AG10803 (cell line): Measurements from ENCODE around the gene COL4A1.
A peak's percentile ranks its signal among the peaks of the same experiment; 100 is the strongest.

Experiments
- DNase-seq: peaks from one replicate; pipeline ENCODE4 v3.0.0; 2010; ENCODE audit warnings: low read depth
- H3K4me3 ChIP-seq: 2 replicates; pipeline ENCODE4 v1.5.1; 2011; ENCODE audit warnings: mild to moderate bottlenecking, low read length, control low read depth
- TF ChIP-seq, protein P1 (sequence below): conservative IDR thresholded peaks from 2 replicates; pipeline ENCODE4 v1.5.1; 2011; ENCODE audit warnings: mild to moderate bottlenecking, low read length, control low read depth, inconsistent platforms

COL4A1 gene

GRCh38 chr13:110225609-110226574 lies 81.1 kb downstream of the COL4A1 start:
- H3K4me3 ChIP-seq = no peak overlapping the region
- TF ChIP-seq, protein P1, sequence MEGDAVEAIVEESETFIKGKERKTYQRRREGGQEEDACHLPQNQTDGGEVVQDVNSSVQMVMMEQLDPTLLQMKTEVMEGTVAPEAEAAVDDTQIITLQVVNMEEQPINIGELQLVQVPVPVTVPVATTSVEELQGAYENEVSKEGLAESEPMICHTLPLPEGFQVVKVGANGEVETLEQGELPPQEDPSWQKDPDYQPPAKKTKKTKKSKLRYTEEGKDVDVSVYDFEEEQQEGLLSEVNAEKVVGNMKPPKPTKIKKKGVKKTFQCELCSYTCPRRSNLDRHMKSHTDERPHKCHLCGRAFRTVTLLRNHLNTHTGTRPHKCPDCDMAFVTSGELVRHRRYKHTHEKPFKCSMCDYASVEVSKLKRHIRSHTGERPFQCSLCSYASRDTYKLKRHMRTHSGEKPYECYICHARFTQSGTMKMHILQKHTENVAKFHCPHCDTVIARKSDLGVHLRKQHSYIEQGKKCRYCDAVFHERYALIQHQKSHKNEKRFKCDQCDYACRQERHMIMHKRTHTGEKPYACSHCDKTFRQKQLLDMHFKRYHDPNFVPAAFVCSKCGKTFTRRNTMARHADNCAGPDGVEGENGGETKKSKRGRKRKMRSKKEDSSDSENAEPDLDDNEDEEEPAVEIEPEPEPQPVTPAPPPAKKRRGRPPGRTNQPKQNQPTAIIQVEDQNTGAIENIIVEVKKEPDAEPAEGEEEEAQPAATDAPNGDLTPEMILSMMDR = no peak
- DNase-seq = peak; percentile 54

GRCh38 chr13:110225003-110225402 lies 82.0 kb downstream of the COL4A1 start:
- no peak overlapping the region for H3K4me3 ChIP-seq
- TF ChIP-seq, protein P1 = no peak
- no peak for DNase-seq

GRCh38 chr13:110224519-110224918 lies 82.4 kb downstream of the COL4A1 start:
- DNase-seq = no peak
- TF ChIP-seq, protein P1 = no peak
- no peak overlapping the region for H3K4me3 ChIP-seq

DNA sequence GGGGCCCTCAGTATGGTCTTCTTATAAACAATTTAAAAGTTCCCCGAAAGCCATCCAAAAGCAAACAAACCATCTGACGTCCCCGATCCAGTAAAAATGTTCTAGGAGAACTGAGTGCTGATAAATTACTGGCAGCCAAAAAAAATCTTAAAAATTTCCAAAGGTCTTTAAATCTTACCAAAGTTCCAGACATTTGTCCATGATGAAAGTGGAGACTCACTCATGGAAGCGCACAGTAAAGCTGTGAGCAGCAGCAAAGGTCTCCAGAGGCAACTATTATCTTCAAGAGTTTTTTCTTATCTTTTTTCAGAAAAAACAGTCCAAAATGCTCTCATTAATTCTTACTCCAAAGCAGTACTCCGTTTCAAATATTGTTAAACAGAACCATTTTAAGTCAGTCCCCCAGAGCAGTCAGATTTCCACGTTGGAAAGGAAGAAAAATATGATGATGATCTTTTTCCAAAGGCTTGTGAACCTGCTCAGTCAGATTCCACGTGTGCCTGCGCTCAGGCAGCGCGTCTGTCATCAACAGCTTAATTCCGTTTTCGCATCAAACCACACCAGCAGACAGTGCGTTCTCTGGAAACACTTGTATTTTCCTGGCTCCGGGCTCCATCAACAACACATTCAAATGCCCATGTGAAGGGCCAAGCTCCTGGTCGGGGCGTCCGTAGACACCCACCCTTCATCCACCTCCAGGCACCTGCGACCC lies 85.4 kb downstream of the COL4A1 start:
- TF ChIP-seq, protein P1 = no peak
- no peak overlapping the region for H3K4me3 ChIP-seq
- DNase-seq = no peak

DNA sequence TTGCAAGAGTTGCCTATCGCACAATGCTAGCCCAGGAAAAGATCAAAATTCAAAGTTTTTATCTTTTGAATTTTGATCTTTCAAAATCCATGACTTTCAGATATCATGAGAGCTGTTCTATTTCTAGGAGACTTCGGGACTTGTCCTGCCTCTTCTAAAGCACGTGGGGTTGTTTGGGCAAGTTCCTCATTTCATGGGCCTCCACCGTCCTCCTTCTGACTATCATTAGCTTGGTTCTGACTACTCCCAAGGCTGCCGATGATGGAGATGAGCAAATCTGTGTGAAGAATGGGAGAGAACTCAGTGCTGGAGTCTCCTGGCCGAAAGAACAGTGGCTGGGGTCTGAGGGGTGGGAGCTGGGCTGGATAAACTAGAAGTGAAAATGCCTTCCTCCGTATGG lies 86.5 kb downstream of the COL4A1 start:
- TF ChIP-seq, protein P1 = no peak
- DNase-seq = no peak
- no peak overlapping the region for H3K4me3 ChIP-seq

DNA sequence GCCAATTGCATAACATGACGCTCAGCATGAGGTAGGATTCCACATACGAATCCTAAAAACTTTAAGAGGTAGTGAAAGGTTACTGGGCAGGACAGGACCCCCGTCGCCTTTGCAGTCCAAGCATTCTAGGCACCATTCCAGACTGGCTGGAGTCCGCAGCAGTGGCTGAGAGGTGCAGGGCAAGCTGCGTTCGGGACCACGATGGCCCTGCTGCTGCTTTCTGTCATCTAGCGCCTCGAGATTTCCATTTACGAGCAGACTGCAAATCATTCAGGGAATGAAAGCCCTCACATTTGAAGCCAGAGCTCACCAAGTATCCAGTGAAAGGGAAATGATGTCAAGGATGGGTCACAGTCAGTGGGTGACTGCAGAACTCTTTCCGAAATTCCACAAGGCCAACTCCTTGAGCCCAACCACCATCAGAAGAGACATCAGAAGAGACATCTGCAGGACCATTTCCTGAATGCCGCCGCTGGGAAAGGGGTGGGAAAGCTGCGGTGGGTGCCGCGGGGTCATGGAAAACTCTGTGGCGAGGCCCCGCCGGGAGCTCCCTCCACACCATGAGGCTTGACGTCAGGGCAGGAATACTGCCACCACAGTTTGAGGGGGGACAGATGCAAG lies 88.3 kb downstream of the COL4A1 start:
- DNase-seq = no peak
- TF ChIP-seq, protein P1 = no peak
- no peak overlapping the region for H3K4me3 ChIP-seq
